Activated CD4-positive, alpha-beta T cell treated with anti-CD3 and anti-CD28 coated beads, Interleukin-2, amount 10 ng/mL, durations not matched to agents 24 days and 14 days (primary cell): ENCODE data around the gene CSAG1. TPM values are rescaled to one million over a fixed set of nuclear protein-coding genes. Genes with fewer than 3 reads are reported as not detected.
A peak's percentile ranks its signal among the peaks of the same experiment; 100 is the strongest.
"Not testable (repeated sequence)": the region's sequence is repeated elsewhere in the genome, so short reads cannot be mapped to it uniquely, and the experiment has no call there.

Source experiments
- DNase-seq: peaks from one replicate; pipeline ENCODE4 v3.0.0; 2022
- H3K27ac Mint-ChIP-seq: one replicate; pipeline ENCODE4 v1.8.0; 2022; ENCODE audit warnings: mild to moderate bottlenecking, mixed read lengths
- H3K27me3 Mint-ChIP-seq: one replicate; pipeline ENCODE4 v1.8.0; 2022; ENCODE audit warnings: mixed read lengths
- H3K36me3 Mint-ChIP-seq: one replicate; pipeline ENCODE4 v1.8.0; 2022; ENCODE audit warnings: low read depth, mild to moderate bottlenecking, mixed read lengths
- H3K4me1 Mint-ChIP-seq: one replicate; pipeline ENCODE4 v1.8.0; 2021; ENCODE audit warnings: mixed read lengths
- H3K4me3 Mint-ChIP-seq: one replicate; pipeline ENCODE4 v1.8.0; 2022; ENCODE audit warnings: mild to moderate bottlenecking, moderate library complexity, mixed read lengths
- H3K9me3 Mint-ChIP-seq: one replicate; pipeline ENCODE4 v1.8.0; 2021; ENCODE audit warnings: mixed read lengths
- intact Hi-C: fragments of 100-400 bp; cut with micrococcal nuclease; formaldehyde crosslinking; loops from one replicate; pipeline ENCODE4 v1.15.1; 2023
- total RNA-seq: library from RNA; stranded (reverse); gene quantifications from 2 replicates; pipeline ENCODE4 v1.2.3, GENCODE V29; 2022

The CSAG1 gene
- total RNA-seq, 1 donor from 2014 or later: not detected

DNA sequence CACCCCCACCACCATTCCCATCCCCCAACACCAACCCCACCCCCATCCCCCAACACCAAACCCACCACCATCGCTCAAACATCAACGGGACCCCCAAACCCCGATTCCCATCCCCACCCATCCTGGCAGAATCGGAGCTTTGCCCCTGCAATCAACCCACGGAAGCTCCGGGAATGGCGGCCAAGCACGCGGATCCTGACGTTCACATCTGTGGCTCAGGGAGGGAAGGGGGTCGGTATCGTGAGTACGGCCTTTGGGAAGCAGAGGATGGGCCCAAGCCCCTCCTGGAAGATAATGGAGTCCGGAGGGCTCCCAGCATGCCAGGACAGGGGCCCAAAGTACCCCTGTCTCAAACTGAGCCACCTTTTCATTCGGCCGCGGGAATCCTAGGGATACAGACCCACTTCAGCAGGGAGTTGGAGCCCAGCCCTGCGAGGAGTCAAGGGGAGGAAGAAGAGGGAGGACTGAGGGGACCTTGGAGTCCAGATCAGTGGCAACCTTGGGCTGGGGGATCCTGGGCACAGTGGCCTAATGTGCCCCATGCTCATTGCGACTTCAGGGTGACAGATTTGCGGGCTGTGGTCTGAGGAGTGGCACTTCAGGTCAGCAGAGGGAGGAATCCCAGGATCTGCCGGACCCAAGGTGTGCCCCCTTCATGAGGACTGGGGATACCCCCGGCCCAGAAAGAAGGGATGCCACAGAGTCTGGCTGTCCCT lies 780 bp upstream of the CSAG1 start:
- peak; percentile 17 for DNase-seq
- H3K27ac Mint-ChIP-seq, H3K9me3 Mint-ChIP-seq, H3K36me3 Mint-ChIP-seq, intact Hi-C loops, H3K4me1 Mint-ChIP-seq, H3K27me3 Mint-ChIP-seq, H3K4me3 Mint-ChIP-seq: not testable (repeated sequence)

DNA sequence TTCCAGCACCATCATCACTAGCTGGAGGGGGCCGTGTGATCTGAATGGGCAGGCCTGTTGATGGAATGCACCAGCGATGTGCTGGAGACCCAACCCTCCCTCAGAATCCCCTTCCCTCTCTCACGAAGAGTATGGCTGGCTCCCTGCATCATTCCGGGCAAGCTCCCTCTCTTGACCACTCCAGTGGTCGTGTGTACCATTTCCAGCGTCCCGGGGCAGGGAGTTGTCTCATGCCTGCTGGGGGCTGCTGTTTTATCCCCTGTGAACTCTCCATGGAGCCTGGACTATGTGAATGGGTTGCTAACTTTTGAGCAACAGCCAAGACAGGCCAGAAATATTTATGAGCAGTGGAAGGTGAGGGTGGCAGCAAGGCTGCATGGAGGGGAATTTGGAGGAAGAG lies 8.1 kb downstream of the CSAG1 start:
- no peaks in the 10 kb centered on the region for H3K4me1 Mint-ChIP-seq
- H3K27me3 Mint-ChIP-seq: peaks cover 4% of the 10 kb centered on the region
- H3K4me3 Mint-ChIP-seq: no peak overlapping the region
- intact Hi-C loops: no loop called here
- H3K27ac Mint-ChIP-seq: no peak overlapping the region
- no peaks in the 10 kb centered on the region for H3K9me3 Mint-ChIP-seq
- DNase-seq: no peak
- H3K36me3 Mint-ChIP-seq: no peaks in the 10 kb centered on the region

DNA sequence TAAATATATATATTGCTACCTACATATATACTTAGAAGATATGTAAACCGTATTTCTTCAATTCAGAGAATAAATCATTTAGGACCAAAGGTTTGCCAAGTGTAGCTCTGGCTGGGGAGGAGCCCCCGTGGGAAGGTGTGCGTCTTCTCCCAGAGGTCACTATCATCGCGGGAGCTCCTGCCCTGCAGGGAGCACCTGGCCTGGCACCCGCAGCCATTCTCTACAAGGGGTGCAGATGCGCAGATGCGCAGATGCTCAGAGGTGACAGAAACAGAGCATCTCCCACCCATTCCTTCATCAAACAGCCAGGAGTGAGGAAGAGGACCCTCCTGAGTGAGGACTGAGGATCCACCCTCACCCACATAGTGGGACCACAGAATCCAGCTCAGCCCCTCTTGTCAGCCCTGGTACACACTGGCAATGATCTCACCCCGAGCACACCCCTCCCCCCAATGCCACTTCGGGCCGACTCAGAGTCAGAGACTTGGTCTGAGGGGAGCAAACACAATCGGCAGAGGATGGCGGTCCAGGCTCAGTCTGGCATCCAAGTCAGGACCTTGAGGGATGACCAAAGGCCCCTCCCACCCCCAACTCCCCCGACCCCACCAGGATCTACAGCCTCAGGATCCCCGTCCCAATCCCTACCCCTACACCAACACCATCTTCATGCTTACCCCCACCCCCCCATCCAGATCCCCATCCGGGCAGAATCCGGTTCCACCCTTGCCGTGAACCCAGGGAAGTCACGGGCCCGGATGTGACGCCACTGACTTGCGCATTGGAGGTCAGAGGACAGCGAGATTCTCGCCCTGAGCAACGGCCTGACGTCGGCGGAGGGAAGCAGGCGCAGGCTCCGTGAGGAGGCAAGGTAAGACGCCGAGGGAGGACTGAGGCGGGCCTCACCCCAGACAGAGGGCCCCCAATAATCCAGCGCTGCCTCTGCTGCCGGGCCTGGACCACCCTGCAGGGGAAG lies 19.4 kb downstream of the CSAG1 start, which contains the start of gene MAGEA2B:
Gene MAGEA2B (plus strand): TSS at position 814 of the 973 bp plus-strand sequence. CDS start 2,479 bp downstream, outside the sequence.
- intact Hi-C loops, DNase-seq, H3K27ac Mint-ChIP-seq, H3K9me3 Mint-ChIP-seq, H3K36me3 Mint-ChIP-seq, H3K4me3 Mint-ChIP-seq, H3K27me3 Mint-ChIP-seq, H3K4me1 Mint-ChIP-seq: not testable (repeated sequence)

DNA sequence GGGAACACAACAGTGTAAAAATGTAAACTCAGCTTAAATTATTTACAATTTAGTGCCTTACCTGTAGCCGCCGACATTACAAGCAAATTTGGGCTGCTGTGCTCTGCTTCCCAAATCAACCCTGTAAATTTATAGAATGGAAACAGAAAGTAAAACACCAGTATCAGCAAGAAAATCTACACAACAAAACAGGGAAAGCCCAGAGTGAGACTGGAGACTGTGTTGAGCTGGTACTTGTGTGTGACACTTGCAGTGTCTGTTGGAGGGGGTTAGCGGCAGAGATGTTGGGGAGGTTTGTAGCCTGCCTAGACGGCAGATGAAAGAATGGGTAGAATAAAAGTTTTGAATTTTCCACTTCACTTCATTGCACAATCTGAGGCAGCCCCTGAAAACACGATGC lies 20.3 kb downstream of the CSAG1 start:
- DNase-seq, intact Hi-C loops, H3K4me1 Mint-ChIP-seq, H3K9me3 Mint-ChIP-seq, H3K27me3 Mint-ChIP-seq, H3K36me3 Mint-ChIP-seq, H3K27ac Mint-ChIP-seq, H3K4me3 Mint-ChIP-seq: not testable (repeated sequence)

DNA sequence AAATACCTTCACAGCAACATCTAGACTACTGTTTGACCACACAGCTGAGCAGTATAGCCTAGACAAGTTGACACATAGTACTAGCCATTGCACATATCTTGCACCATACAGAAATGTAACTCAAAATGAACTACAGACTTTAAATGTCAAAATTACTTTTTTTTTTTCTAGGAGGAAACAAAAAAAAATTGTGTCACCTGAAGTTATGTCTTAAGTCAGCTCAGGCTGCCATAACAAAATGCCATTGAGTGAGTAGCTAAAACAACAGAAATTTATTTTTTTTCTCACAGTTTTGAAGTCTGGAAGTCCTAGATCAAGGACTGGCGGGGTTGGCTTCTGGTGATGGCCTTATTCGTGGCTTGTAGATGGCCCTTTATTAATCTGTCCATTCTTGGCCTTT lies 24.3 kb downstream of the CSAG1 start, which contains the start of gene CSAG2:
Gene CSAG2 (minus strand): TSS at position 101 of the 400 bp plus-strand sequence. CDS start 161 bp downstream, outside the sequence.
- H3K27ac Mint-ChIP-seq, H3K27me3 Mint-ChIP-seq, H3K4me1 Mint-ChIP-seq: not testable (repeated sequence)

DNA sequence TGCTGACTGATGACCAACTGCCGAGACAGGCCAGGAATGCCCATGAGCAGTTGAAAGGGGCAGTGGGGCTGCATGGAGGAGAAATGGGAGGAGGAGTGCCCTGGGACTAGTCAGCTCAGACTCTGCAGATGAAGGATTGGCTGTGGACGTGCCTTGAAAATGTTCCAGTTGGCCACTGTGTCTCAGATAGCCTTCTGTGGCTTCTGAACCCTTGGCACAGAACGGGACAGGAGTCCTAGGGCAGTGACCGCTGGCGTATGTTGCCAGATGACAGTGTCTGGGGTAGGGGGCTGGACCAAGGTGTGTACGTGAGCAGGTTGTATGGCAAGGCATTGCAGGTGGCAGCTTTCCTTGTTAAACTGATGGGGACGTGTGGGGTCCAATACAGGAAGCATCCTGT lies 27.0 kb downstream of the CSAG1 start:
- H3K27me3 Mint-ChIP-seq, H3K9me3 Mint-ChIP-seq, H3K4me1 Mint-ChIP-seq, DNase-seq, H3K36me3 Mint-ChIP-seq, H3K27ac Mint-ChIP-seq, intact Hi-C loops, H3K4me3 Mint-ChIP-seq: not testable (repeated sequence)

More for the DNA sequence above, 24.3 kb downstream of the CSAG1 start, which contains the start of gene CSAG2:
- H3K4me3 Mint-ChIP-seq, H3K36me3 Mint-ChIP-seq, DNase-seq, intact Hi-C loops, H3K9me3 Mint-ChIP-seq: not testable (repeated sequence)

DNA sequence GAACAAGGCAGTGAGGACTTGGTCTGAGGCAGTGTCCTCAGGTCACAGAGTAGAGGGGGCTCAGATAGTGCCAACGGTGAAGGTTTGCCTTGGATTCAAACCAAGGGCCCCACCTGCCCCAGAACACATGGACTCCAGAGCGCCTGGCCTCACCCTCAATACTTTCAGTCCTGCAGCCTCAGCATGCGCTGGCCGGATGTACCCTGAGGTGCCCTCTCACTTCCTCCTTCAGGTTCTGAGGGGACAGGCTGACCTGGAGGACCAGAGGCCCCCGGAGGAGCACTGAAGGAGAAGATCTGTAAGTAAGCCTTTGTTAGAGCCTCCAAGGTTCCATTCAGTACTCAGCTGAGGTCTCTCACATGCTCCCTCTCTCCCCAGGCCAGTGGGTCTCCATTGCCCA lies 33.1 kb downstream of the CSAG1 start:
- not testable (repeated sequence) for H3K27ac Mint-ChIP-seq

DNA sequence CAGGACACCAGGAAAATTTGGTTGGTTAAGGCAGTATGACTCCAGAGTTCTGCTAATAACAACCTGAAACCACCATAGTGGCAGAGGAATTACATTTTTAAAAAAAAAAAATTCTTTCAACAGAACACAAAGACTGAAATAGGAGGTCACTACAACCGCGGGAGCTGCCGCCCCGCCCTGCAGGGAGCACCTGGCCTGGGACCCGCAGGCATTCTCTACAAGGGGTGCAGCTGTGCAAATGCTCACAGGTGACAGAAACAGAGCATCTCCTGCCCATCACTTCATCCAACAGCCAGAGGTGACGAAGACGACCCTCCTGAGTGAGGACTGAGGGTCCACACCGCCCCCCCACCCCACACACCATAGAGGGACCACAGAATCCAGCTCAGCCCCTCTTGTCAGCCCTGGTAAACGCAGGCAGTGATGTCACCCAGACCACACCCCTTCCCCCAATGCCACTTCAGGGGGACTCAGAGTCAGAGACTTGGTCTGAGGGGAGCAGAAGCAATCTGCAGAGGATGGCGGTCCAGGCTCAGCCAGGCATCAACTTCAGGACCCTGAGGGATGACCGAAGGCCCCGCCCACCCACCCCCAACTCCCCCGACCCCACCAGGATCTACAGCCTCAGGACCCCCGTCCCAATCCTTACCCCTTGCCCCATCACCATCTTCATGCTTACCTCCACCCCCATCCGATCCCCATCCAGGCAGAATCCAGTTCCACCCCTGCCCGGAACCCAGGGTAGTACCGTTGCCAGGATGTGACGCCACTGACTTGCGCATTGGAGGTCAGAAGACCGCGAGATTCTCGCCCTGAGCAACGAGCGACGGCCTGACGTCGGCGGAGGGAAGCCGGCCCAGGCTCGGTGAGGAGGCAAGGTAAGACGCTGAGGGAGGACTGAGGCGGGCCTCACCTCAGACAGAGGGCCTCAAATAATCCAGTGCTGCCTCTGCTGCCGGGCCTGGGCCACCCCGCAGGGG lies 35.3 kb downstream of the CSAG1 start, which contains the start of gene MAGEA3:
Gene MAGEA3 (plus strand): TSS at position 843 of the 980 bp plus-strand sequence. CDS start 2,039 bp downstream, outside the sequence.
- H3K36me3 Mint-ChIP-seq, H3K9me3 Mint-ChIP-seq, H3K27ac Mint-ChIP-seq, intact Hi-C loops, H3K4me1 Mint-ChIP-seq, H3K27me3 Mint-ChIP-seq, DNase-seq, H3K4me3 Mint-ChIP-seq: not testable (repeated sequence)

More for the DNA sequence above, 33.1 kb downstream of the CSAG1 start:
- H3K36me3 Mint-ChIP-seq, H3K9me3 Mint-ChIP-seq, H3K4me1 Mint-ChIP-seq, intact Hi-C loops, H3K27me3 Mint-ChIP-seq, H3K4me3 Mint-ChIP-seq: not testable (repeated sequence)
- peak; percentile 10 for DNase-seq

DNA sequence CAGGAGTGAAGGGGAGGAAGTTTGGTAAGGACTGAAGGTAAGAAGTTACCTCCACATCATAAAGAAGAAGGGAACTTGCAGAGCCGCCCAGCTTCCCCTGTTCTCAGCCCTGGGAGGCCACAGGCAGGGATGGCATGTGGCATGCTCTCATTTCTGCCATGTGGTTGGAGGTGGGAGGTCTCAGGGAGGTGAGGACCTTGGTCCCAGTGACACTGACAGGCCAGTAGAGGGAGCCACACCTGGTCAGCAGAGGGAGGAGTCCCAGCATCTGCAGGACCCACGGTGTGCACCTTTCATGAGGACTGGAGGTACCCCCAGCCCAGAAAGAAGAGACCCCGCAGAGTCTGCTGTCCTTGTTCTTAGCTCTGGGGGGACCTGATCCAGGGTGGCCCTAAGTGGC lies 52.5 kb downstream of the CSAG1 start:
- H3K9me3 Mint-ChIP-seq, H3K27ac Mint-ChIP-seq, DNase-seq, H3K4me3 Mint-ChIP-seq, H3K4me1 Mint-ChIP-seq, intact Hi-C loops, H3K27me3 Mint-ChIP-seq, H3K36me3 Mint-ChIP-seq: not testable (repeated sequence)

Other genes starting within 250 kb of the CSAG1 start
- gene GABRQ, start 95.8 kb downstream of the CSAG1 start, total RNA-seq: 0.05 TPM in 1 of 2 replicates, not detected in the other
- gene MAGEA3, start 34.9 kb downstream of the CSAG1 start, total RNA-seq: not detected in 2 replicates
- not detected in 2 replicates for gene CSAG2, start 24.4 kb downstream of the CSAG1 start, total RNA-seq
- not detected in 2 replicates for gene MAGEA2B, start 19.1 kb downstream of the CSAG1 start, total RNA-seq
- not detected in 2 replicates for gene MAGEA12, start within 50 bp of the CSAG1 start, total RNA-seq
- not detected in 2 replicates for gene MAGEA2, start 20.1 kb upstream of the CSAG1 start, total RNA-seq
- gene CSAG3, start 25.5 kb upstream of the CSAG1 start, total RNA-seq: 0.80 and 1.1 TPM in 2 replicates
- gene MAGEA6, start 36.0 kb upstream of the CSAG1 start, total RNA-seq: not detected in 2 replicates
- gene CETN2, start 97.0 kb upstream of the CSAG1 start, total RNA-seq: 11.3 and 12.4 TPM in 2 replicates
- gene NSDHL, start 97.3 kb upstream of the CSAG1 start, total RNA-seq: 22.3 and 23.4 TPM in 2 replicates
- gene ZNF185, start 164.3 kb upstream of the CSAG1 start, total RNA-seq: 0.43 and 1.0 TPM in 2 replicates